H1 (cell line): ENCODE measurements around the gene GPR31. TPM values are rescaled to one million over a fixed set of nuclear protein-coding genes. Genes with fewer than 3 reads are reported as not detected.
A peak's percentile ranks its signal among the peaks of the same experiment; 100 is the strongest.

Experiments
- CTCF ChIA-PET: fragments of 300-600 bp; sonication (Branson Sonifier 250); formaldehyde crosslinking; loops from one replicate; lab custom pipeline; 2021; ENCODE audit not compliant: partially characterized antibody; lab: Charles Lee
- POLR2A ChIA-PET: fragments of 300-600 bp; sonication (Branson Sonifier 250); formaldehyde crosslinking; loops from one replicate; lab custom pipeline; 2021; ENCODE audit warnings: inconsistent platforms; ENCODE audit not compliant: partially characterized antibody; lab: Charles Lee
- DNase-seq, 2 experiments: peaks; one replicate each; pipeline versions ENCODE4 v3.0.0 to v3.0.0-alpha.2; 2010 to 2022; ENCODE audit warnings: low spot score in 2 of 2, low read depth in 1 of 2, mixed read lengths in 1 of 2
- FAIRE-seq: peaks from 2 replicates; lab custom pipeline; 2011; peaks lifted over from hg19 to GRCh38; lab: Jason Lieb, UNC
- H2AFZ ChIP-seq: 2 replicates; pipeline ENCODE4 v1.8.1; 2012; ENCODE audit warnings: low read length, inconsistent platforms
- H2AK5ac ChIP-seq: 2 replicates; pipeline ENCODE4 v1.6.1; 2013; ENCODE audit warnings: low read depth, low read length
- H2BK120ac ChIP-seq: replicated peaks from 2 replicates; pipeline ENCODE3; 2013; ENCODE audit warnings: low read depth, low read length, inconsistent platforms
- H2BK12ac ChIP-seq: 2 replicates; pipeline ENCODE4 v1.6.1; 2013; ENCODE audit warnings: low read depth, low read length
- H2BK15ac ChIP-seq: 2 replicates; pipeline ENCODE4 v1.6.1; 2013; ENCODE audit warnings: low read length
- H2BK20ac ChIP-seq: 2 replicates; pipeline ENCODE4 v1.6.1; 2013; ENCODE audit warnings: low read length
- H2BK5ac ChIP-seq: 2 replicates; pipeline ENCODE4 v1.6.1; 2013; ENCODE audit warnings: low read depth, low read length
- H3K14ac ChIP-seq: 2 replicates; pipeline ENCODE4 v1.6.1; 2013; ENCODE audit warnings: inconsistent platforms; ENCODE audit not compliant: insufficient read length
- H3K18ac ChIP-seq: 2 replicates; pipeline ENCODE4 v1.6.1; 2013; ENCODE audit warnings: low read length; ENCODE audit errors: extremely low read depth
- H3K23ac ChIP-seq: 2 replicates; pipeline ENCODE4 v1.6.1; 2013; ENCODE audit warnings: inconsistent platforms; ENCODE audit not compliant: insufficient read length
- H3K23me2 ChIP-seq: 2 replicates; pipeline ENCODE4 v1.6.1; 2013; ENCODE audit warnings: low read depth, low read length
- H3K27ac ChIP-seq: 2 replicates; pipeline ENCODE4 v1.6.1; 2011; ENCODE audit warnings: low read depth, low read length, inconsistent platforms
- H3K27me3 ChIP-seq, 4 experiments: replicated peaks in 1 of 4; 1 replicate in 1 of 4; 2 replicates in 3 of 4; pipeline versions ENCODE4 v1.6.1 to v1.8.1; 2011 to 2013; ENCODE audit warnings: low read length in 3 of 4, mild to moderate bottlenecking in 3 of 4, inconsistent platforms in 2 of 4, mixed read lengths in 2 of 4, moderate library complexity in 1 of 4; ENCODE audit not compliant: control insufficient read depth in 3 of 4, insufficient read depth in 3 of 4; ENCODE audit errors: extremely low read depth in 1 of 4
- H3K36me3 ChIP-seq, 4 experiments: 2 replicates each; pipeline versions ENCODE4 v1.6.1 to v1.8.1; 2011 to 2013; ENCODE audit warnings: mild to moderate bottlenecking in 4 of 4, low read length in 3 of 4, moderate library complexity in 2 of 4, control low read depth in 1 of 4, inconsistent platforms in 1 of 4; ENCODE audit not compliant: insufficient read depth in 4 of 4, control insufficient read depth in 2 of 4
- H3K4ac ChIP-seq: replicated peaks from 2 replicates; pipeline ENCODE3; 2013; ENCODE audit warnings: low read length, low read depth, mixed read lengths, inconsistent platforms; ENCODE audit not compliant: insufficient read length
- H3K4me1 ChIP-seq, 4 experiments: replicated peaks in 1 of 4; 1 replicate in 1 of 4; 2 replicates in 3 of 4; pipeline versions ENCODE4 v1.6.1 to v1.8.1; 2011 to 2013; ENCODE audit warnings: low read length in 3 of 4, inconsistent platforms in 2 of 4, mixed read lengths in 1 of 4; ENCODE audit not compliant: insufficient read depth in 4 of 4, control insufficient read depth in 3 of 4
- H3K4me2 ChIP-seq, 2 experiments: 2 replicates each; pipeline versions ENCODE4 v1.6.1 to v1.8.1; 2011 to 2013; ENCODE audit warnings: low read depth in 2 of 2, low read length in 2 of 2, control low read depth in 1 of 2, inconsistent platforms in 1 of 2, mild to moderate bottlenecking in 1 of 2; ENCODE audit not compliant: insufficient read depth in 1 of 2
- H3K4me3 ChIP-seq, 4 experiments: fragments of 200-600, 300-600 bp in 1 of 4; sonication (generic), shearing (Covaris generic), sonication (Bioruptor Twin) in 1 of 4; 2 replicates each; pipeline versions ENCODE4 v1.5.1 to v1.8.1; 2011 to 2016; ENCODE audit warnings: low read length in 4 of 4, low read depth in 3 of 4, control low read depth in 2 of 4, inconsistent platforms in 2 of 4, mild to moderate bottlenecking in 2 of 4, mixed read lengths in 1 of 4, moderate library complexity in 1 of 4; ENCODE audit not compliant: insufficient read depth in 2 of 4; ENCODE audit errors: extremely low read depth in 1 of 4
- H3K56ac ChIP-seq: replicated peaks from 2 replicates; pipeline ENCODE3; 2013; ENCODE audit warnings: low read depth, mild to moderate bottlenecking, mixed read lengths, low read length, inconsistent platforms; ENCODE audit not compliant: insufficient read length
- H3K79me1 ChIP-seq: 2 replicates; pipeline ENCODE4 v1.6.1; 2013; ENCODE audit warnings: low read depth, low read length, control low read depth
- H3K79me2 ChIP-seq, 2 experiments: 2 replicates each; pipeline versions ENCODE4 v1.6.1 to v1.8.1; 2012 to 2013; ENCODE audit warnings: low read length in 2 of 2, mild to moderate bottlenecking in 2 of 2, inconsistent platforms in 1 of 2; ENCODE audit not compliant: insufficient read depth in 2 of 2, control insufficient read depth in 1 of 2
- H3K9ac ChIP-seq, 4 experiments: replicated peaks in 1 of 4; 1 replicate in 1 of 4; 2 replicates in 3 of 4; pipeline versions ENCODE4 v1.6.1 to v1.8.1; 2011 to 2013; ENCODE audit warnings: low read depth in 3 of 4, low read length in 3 of 4, control low read depth in 2 of 4, mild to moderate bottlenecking in 2 of 4, moderate library complexity in 2 of 4, inconsistent platforms in 1 of 4; ENCODE audit errors: extremely low read depth in 1 of 4
- H3K9me3 ChIP-seq, 2 experiments: 2 replicates each; pipeline versions ENCODE4 v1.6.1 to v1.8.1; 2012 to 2013; ENCODE audit warnings: mild to moderate bottlenecking in 2 of 2, moderate library complexity in 2 of 2, control low read depth in 1 of 2, inconsistent platforms in 1 of 2, low read depth in 1 of 2, low read length in 1 of 2, mixed read lengths in 1 of 2; ENCODE audit not compliant: insufficient read depth in 2 of 2
- H4K20me1 ChIP-seq, 2 experiments: replicated peaks in 1 of 2; 2 replicates each; pipeline versions ENCODE3 to v1.8.1; 2011 to 2013; ENCODE audit warnings: inconsistent platforms in 2 of 2, low read length in 2 of 2, mild to moderate bottlenecking in 1 of 2; ENCODE audit not compliant: insufficient read depth in 2 of 2, control insufficient read depth in 1 of 2
- H4K5ac ChIP-seq: 2 replicates; pipeline ENCODE4 v1.6.1; 2013; ENCODE audit warnings: low read length, low read depth, mixed read lengths, inconsistent platforms; ENCODE audit not compliant: insufficient read length
- H4K8ac ChIP-seq: 2 replicates; pipeline ENCODE4 v1.8.0; 2013; ENCODE audit warnings: mild to moderate bottlenecking, moderate library complexity, low read length, inconsistent platforms; ENCODE audit not compliant: insufficient read depth; ENCODE audit errors: extremely low read depth
- H4K91ac ChIP-seq: replicated peaks from 2 replicates; pipeline ENCODE3; 2013; ENCODE audit warnings: low read length, mixed read lengths, inconsistent platforms; ENCODE audit not compliant: insufficient read length
- CREB1 ChIP-seq: IDR thresholded peaks from 2 replicates; pipeline ENCODE4 v1.6.1; 2012; ENCODE audit warnings: inconsistent platforms
- EGR1 ChIP-seq: IDR thresholded peaks from 2 replicates; pipeline ENCODE4 v1.6.1; 2011; ENCODE audit warnings: low read depth, low read length, borderline replicate concordance
- GABPA ChIP-seq: IDR thresholded peaks from 2 replicates; pipeline ENCODE4 v1.6.1; 2011; ENCODE audit warnings: mild to moderate bottlenecking, low read length, moderate library complexity, borderline replicate concordance; ENCODE audit not compliant: insufficient read depth
- NRF1 ChIP-seq: IDR thresholded peaks from 2 replicates; pipeline ENCODE4 v1.6.1; 2011; ENCODE audit warnings: mild to moderate bottlenecking, low read depth, low read length, improper control_type of control experiment
- POU5F1 ChIP-seq: IDR thresholded peaks from 2 replicates; pipeline ENCODE4 v1.6.1; 2011; ENCODE audit warnings: low read depth, mild to moderate bottlenecking, low read length, moderate library complexity
- RXRA ChIP-seq: IDR thresholded peaks from 2 replicates; pipeline ENCODE4 v1.6.1; 2011; ENCODE audit warnings: low read depth, mild to moderate bottlenecking, low read length, moderate library complexity; ENCODE audit not compliant: insufficient read depth
- SIRT6 ChIP-seq: IDR thresholded peaks from one replicate; pipeline ENCODE4 v1.7.1; 2012; ENCODE audit warnings: low read length, inconsistent platforms
- SP2 ChIP-seq: IDR thresholded peaks from 2 replicates; pipeline ENCODE4 v1.6.1; 2012; ENCODE audit warnings: mild to moderate bottlenecking, low read length, inconsistent platforms
- SP4 ChIP-seq: IDR thresholded peaks from 2 replicates; pipeline ENCODE4 v1.6.1; 2012; ENCODE audit warnings: low read length, inconsistent platforms
- WGBS, 2 experiments: shearing (Covaris generic) in 1 of 2; methylation state at CpG; one replicate each; pipeline versions ENCODE4 v1.1.6 to v1.1.7; 2013 to 2015; ENCODE audit warnings: low lambda C conversion rate in 2 of 2, mixed read lengths in 2 of 2, inconsistent platforms in 1 of 2, low coverage in 1 of 2, missing lambda C conversion rate in 1 of 2; ENCODE audit not compliant: insufficient replicate concordance in 2 of 2, insufficient coverage in 1 of 2, insufficient read length in 1 of 2; ENCODE audit errors: extremely low coverage in 1 of 2, missing lambda C conversion rate in 1 of 2; 5-methylcytosine and 5-hydroxymethylcytosine counted together
- polyA plus RNA-seq, 7 experiments: library from polyadenylated mRNA; depleted of rRNA in 3 of 7; stranded (reverse) in 5 of 7; unstranded in 2 of 7; fragments of >200 nt in 5 of 7; fragments of 200-250 nt in 2 of 7; gene quantifications; 1 replicate in 5 of 7; 2 replicates in 1 of 7; 4 replicates in 1 of 7; pipeline versions ENCODE4 v1.2.1 to v1.2.3, GENCODE V29; 2011 to 2013; ENCODE audit warnings: missing spikeins in 2 of 7, mixed read lengths in 2 of 7
- total RNA-seq: library from RNA; stranded (reverse); fragmentation: NEBNext Ultra II Directional; extraction: Animal tissue kit (Norgen Biotek cat#: 25700); gene quantifications from 2 replicates; pipeline ENCODE4 v1.2.1, GENCODE V29; 2021
- TF ChIP-seq, protein P1 (sequence below): IDR thresholded peaks from 2 replicates; pipeline ENCODE4 v1.6.1; 2012; ENCODE audit warnings: inconsistent platforms
- TF ChIP-seq, protein P2 (sequence below): IDR thresholded peaks from 2 replicates; pipeline ENCODE4 v1.6.1; 2012; ENCODE audit warnings: inconsistent platforms
- TF ChIP-seq, protein P3 (sequence below): IDR thresholded peaks from 2 replicates; pipeline ENCODE4 v1.6.1; 2012; ENCODE audit warnings: low read length, inconsistent platforms

Gene GPR31
- total and polyA plus RNA-seq, 2 of the 8 experiments (the other 6 are each of a cell fraction or from before 2014, with no cell fraction given): not detected

GRCh38 chr6:167139761-167140160 is 18.0 kb downstream of the GPR31 start:
- WGBS, 2 experiments: 87% methylated on average over 4 of the region's 4 CpGs; no CpG with 5 or more reads in 1 of the 2 experiments
- no peak overlapping the region for H3K4ac ChIP-seq
- TF ChIP-seq RXRA (no peak), SIRT6 (no peak), EGR1 (no peak), POU5F1 (no peak), CREB1 (no peak), SP4 (no peak), NRF1 (no peak), SP2 (no peak), GABPA (no peak)
- TF ChIP-seq, protein P1, sequence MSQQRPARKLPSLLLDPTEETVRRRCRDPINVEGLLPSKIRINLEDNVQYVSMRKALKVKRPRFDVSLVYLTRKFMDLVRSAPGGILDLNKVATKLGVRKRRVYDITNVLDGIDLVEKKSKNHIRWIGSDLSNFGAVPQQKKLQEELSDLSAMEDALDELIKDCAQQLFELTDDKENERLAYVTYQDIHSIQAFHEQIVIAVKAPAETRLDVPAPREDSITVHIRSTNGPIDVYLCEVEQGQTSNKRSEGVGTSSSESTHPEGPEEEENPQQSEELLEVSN: no peak
- TF ChIP-seq, protein P2, sequence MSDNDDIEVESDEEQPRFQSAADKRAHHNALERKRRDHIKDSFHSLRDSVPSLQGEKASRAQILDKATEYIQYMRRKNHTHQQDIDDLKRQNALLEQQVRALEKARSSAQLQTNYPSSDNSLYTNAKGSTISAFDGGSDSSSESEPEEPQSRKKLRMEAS: no peak
- TF ChIP-seq, protein P3, sequence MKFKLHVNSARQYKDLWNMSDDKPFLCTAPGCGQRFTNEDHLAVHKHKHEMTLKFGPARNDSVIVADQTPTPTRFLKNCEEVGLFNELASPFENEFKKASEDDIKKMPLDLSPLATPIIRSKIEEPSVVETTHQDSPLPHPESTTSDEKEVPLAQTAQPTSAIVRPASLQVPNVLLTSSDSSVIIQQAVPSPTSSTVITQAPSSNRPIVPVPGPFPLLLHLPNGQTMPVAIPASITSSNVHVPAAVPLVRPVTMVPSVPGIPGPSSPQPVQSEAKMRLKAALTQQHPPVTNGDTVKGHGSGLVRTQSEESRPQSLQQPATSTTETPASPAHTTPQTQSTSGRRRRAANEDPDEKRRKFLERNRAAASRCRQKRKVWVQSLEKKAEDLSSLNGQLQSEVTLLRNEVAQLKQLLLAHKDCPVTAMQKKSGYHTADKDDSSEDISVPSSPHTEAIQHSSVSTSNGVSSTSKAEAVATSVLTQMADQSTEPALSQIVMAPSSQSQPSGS: no peak

More at GRCh38 chr6:167139761-167140160, 18.0 kb downstream of the GPR31 start:
- Histone ChIP-seq H4K8ac (no peak overlapping the region), H2BK5ac (no peak overlapping the region), H2BK120ac (no peak overlapping the region), H3K23ac (no peak overlapping the region), H3K18ac (no peak overlapping the region), H3K79me2 (no peaks in the 10 kb centered on the region), H3K14ac (no peak overlapping the region), H3K23me2 (no peaks in the 10 kb centered on the region; the same call in 1 of the 2 replicates), H2BK15ac (no peak overlapping the region), H2AFZ (no peak overlapping the region), H3K36me3 (no peaks in the 10 kb centered on the region), H3K27me3 (no peaks in the 10 kb centered on the region; a peak in 2 of 7 replicates), H4K5ac (no peak overlapping the region), H3K9me3 (peaks cover 4 to 7% of the 10 kb centered on the region in 2 experiments; a peak in 3 of 4 replicates), H3K4me1 (peaks cover 0 to 12% (median 8%) of the 10 kb centered on the region in 4 experiments; a peak in 5 of 7 replicates), H2AK5ac (no peak overlapping the region), H3K56ac (no peak overlapping the region), H4K20me1 (no peaks in the 10 kb centered on the region), H3K4me2 (no peak overlapping the region), H3K4me3 (no peak overlapping the region), H4K91ac (no peak overlapping the region), H3K27ac (no peak overlapping the region), H2BK12ac (no peak overlapping the region), H3K9ac (no peak overlapping the region), H2BK20ac (peak overlapping the region; percentile 10; the same call in 1 of the 2 replicates), H3K79me1 (no peaks in the 10 kb centered on the region)
- DNase-seq (no peak), FAIRE-seq (peak; percentile 7)
- POLR2A ChIA-PET: interaction anchor here (1.4 kb wide), 1 partner anchor 96 kb away, joined by 3 read pairs; no protein-coding TSS in a partner anchor
- CTCF ChIA-PET: interaction anchor here (0.5 to 7.2 kb wide), 10 partner anchors 10 to 781 kb away, joined by 3 to 72 read pairs (median 6); partner anchors contain the start of gene RNASET2
